GM12891 (cell line): ENCODE measurements around the gene SNX24.
"Not testable (repeated sequence)": the region's sequence is repeated elsewhere in the genome, so short reads cannot be mapped to it uniquely, and the experiment has no call there.

Source experiments
- DNase-seq: peaks from one replicate; pipeline ENCODE4 v3.0.0; 2011; ENCODE audit warnings: low spot score; ENCODE audit not compliant: insufficient read length
- FAIRE-seq: peaks from 2 replicates; lab custom pipeline; 2011; peaks lifted over from hg19 to GRCh38; lab: Jason Lieb, UNC
- PAX5 ChIP-seq: IDR thresholded peaks from 2 replicates; pipeline ENCODE4 v1.6.1; 2011; ENCODE audit warnings: low read length, moderate library complexity, mild to moderate bottlenecking; ENCODE audit not compliant: insufficient read depth, severe bottlenecking
- POLR2A ChIP-seq: IDR thresholded peaks from 2 replicates; pipeline ENCODE4 v1.6.1; 2011; ENCODE audit warnings: low read depth, low read length, control low read depth
- POLR2AphosphoS5 ChIP-seq: IDR thresholded peaks from 2 replicates; pipeline ENCODE4 v1.6.1; 2011; ENCODE audit warnings: low read depth, low read length, control low read depth
- POU2F2 ChIP-seq: IDR thresholded peaks from 2 replicates; pipeline ENCODE4 v1.6.1; 2011; ENCODE audit warnings: low read depth, mild to moderate bottlenecking, control low read depth, low read length, moderate library complexity
- SPI1 ChIP-seq: IDR thresholded peaks from 2 replicates; pipeline ENCODE4 v1.6.1; 2011; ENCODE audit warnings: low read depth, low read length, control low read depth
- TAF1 ChIP-seq: IDR thresholded peaks from 2 replicates; pipeline ENCODE4 v1.6.1; 2011; ENCODE audit warnings: low read depth, low read length, control low read depth

The SNX24 gene

DNA sequence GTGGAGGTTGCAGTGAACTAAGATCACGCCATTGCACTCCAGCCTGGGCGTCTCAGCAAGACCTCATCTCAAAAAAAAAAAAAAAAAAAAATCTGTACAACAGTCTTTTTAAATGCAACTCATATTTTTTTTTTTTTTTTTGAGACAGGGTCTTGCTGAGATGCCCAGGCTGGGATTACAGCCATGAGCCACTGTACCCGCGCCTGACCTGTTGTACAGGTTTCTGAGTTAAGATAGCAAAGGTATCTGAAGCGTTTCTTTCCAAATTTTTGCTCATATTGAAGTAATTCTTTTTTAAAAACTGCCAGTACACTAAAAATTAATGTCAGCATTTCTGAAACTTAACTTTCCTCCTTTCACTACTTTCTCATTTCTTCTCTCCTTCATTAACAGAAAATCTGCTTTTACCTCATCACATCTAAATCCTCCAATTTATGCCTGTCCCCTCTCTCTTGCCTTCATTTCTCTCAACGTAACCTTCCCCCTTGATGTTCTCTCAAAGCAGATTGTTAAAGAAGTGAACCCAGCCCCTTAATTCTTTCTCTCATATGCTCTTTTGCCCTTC is 3.3 kb upstream of the SNX24 start:
- TF ChIP-seq POLR2A (no peak), PAX5 (no peak), POLR2AphosphoS5 (no peak)
- FAIRE-seq = no peak

GRCh38 chr5:122844136-122844909 is 1.1 kb upstream of the SNX24 start:
- FAIRE-seq (no peak), DNase-seq (no peak)
- TF ChIP-seq SPI1 = no peak
- no peak for TF ChIP-seq POU2F2
- TF ChIP-seq TAF1 = no peak
- no peak for TF ChIP-seq POLR2AphosphoS5
- TF ChIP-seq PAX5 = no peak
- TF ChIP-seq POLR2A = no peak

More for the DNA sequence above, 3.3 kb upstream of the SNX24 start:
- no peak for DNase-seq

- peak; percentile 23 for FAIRE-seq
- no peak for TF ChIP-seq SPI1
- TF ChIP-seq PAX5 = no peak
- DNase-seq = peak; percentile 19
These were observed 544 bp upstream of the SNX24 start for GRCh38 chr5:122844910-122845228.

DNA sequence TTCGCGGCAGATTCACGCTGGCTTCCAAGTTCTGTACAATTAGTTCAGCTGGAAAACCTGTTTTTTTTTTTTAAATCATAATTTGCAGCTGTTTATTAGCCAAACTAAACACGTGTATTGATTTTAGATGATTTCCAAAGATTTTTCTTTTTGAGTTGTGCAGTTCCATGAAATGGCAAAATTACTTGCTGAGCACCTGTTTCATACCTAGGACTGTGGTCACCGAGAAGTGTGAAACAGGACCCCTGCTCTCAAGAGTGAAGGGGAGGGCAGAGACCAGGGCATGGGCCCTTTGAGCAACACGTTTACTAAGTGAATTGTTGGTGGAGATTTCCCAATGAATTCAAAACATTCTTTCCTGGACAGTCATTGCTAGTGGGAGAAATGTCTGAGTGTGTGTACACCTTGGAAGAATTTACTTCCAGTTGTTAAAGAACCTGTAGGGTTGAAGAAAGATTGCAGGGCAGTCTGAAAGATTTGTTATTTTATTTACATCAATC is 688 bp downstream of the SNX24 start:
- no peak for DNase-seq
- no peak for FAIRE-seq
- TF ChIP-seq PAX5 (no peak), TAF1 (no peak), POU2F2 (no peak), POLR2A (no peak), SPI1 (no peak), POLR2AphosphoS5 (no peak)

- DNase-seq = no peak
These were observed 2.3 kb downstream of the SNX24 start for GRCh38 chr5:122847687-122848081.

DNA sequence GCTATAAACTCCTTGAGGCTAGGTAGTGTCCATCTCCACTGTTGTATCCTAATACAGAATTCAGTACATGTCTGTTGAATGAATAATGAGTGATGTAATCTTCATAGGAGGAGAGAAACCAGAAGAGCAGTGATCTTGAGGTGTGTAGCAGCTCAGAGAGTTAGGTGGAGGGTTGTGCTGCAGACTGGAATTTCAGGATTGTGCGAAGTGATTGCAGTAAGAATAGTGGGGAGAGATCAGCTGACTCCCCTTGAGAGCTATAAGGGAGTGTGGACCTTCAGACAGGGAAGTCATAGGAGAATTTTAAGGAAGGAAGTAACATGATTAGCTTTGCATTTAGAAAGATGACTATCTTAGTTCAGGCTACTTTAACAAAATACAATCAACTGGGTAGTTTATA is 4.4 kb downstream of the SNX24 start:
- DNase-seq = no peak
- no peak for FAIRE-seq
- no peak for TF ChIP-seq TAF1
- no peak for TF ChIP-seq PAX5
- no peak for TF ChIP-seq POU2F2
- TF ChIP-seq SPI1 = no peak
- TF ChIP-seq POLR2AphosphoS5 = no peak
- no peak for TF ChIP-seq POLR2A

More at GRCh38 chr5:122847687-122848081, 2.3 kb downstream of the SNX24 start:
- TF ChIP-seq SPI1 (no peak), TAF1 (no peak), PAX5 (no peak), POLR2A (no peak), POLR2AphosphoS5 (no peak), POU2F2 (no peak)
- FAIRE-seq = no peak

GRCh38 chr5:122857538-122857937 is 12.1 kb downstream of the SNX24 start:
- not testable (repeated sequence) for FAIRE-seq, DNase-seq

DNA sequence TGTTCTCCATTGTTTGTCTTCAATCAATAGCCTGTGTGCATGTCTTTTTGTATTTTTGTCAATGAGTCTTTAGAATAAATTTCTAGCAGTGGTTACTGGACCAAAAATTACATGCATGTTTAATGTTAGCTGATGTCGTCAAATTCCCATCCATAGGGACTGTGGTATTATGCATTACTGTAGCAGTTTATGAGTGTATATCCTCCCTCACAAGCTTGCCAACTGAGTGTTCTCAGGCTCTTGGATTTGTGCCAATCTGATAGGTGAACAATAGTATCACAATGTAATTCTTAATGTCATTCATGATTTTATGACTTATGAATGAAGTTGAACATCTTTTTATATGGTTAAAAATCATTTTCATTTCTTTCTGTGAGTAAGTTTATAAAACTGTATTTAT is 13.0 kb downstream of the SNX24 start:
- no peak for DNase-seq
- no peak for FAIRE-seq
- no peak for TF ChIP-seq POLR2A
- TF ChIP-seq POU2F2 = no peak
- TF ChIP-seq TAF1 = no peak
- TF ChIP-seq POLR2AphosphoS5 = no peak
- no peak for TF ChIP-seq PAX5
- TF ChIP-seq SPI1 = no peak

- FAIRE-seq (no peak), DNase-seq (no peak)
- TF ChIP-seq POU2F2 (no peak), PAX5 (no peak), SPI1 (no peak)
These were observed 17.8 kb downstream of the SNX24 start for GRCh38 chr5:122863240-122863639.

GRCh38 chr5:122863721-122864120 is 18.3 kb downstream of the SNX24 start:
- DNase-seq (no peak), FAIRE-seq (no peak)
- TF ChIP-seq POLR2AphosphoS5 (no peak), SPI1 (no peak), PAX5 (no peak), TAF1 (no peak), POLR2A (no peak), POU2F2 (no peak)
